GM18907 (cell line): ENCODE results near the gene HAUS1.
"Not testable (repeated sequence)": the region's sequence is repeated elsewhere in the genome, so short reads cannot be mapped to it uniquely, and the experiment has no call there.

Experiments used
- ATAC-seq: cut with Tn5 transposase; IDR thresholded peaks from one replicate; pipeline ENCODE4 v1.9.1; 2021; ENCODE audit warnings: mild to moderate bottlenecking, moderate library complexity; ENCODE audit not compliant: unreplicated experiment

The HAUS1 gene

GRCh38 chr18:46155641-46156051 lies 51.5 kb downstream of the HAUS1 start:
- ATAC-seq: no peak

GRCh38 chr18:46156124-46156745 lies 52.0 kb downstream of the HAUS1 start:
- ATAC-seq: no peak

- no peak for ATAC-seq
Observed at GRCh38 chr18:46156843-46157242, 52.7 kb downstream of the HAUS1 start.

- ATAC-seq: no peak
Observed at GRCh38 chr18:46158499-46158898, 54.3 kb downstream of the HAUS1 start.

GRCh38 chr18:46160050-46160798 lies 56.0 kb downstream of the HAUS1 start:
- ATAC-seq: no peak

- not testable (repeated sequence) for ATAC-seq
Observed at GRCh38 chr18:46160840-46161239, 56.7 kb downstream of the HAUS1 start.

- ATAC-seq: no peak
Observed at GRCh38 chr18:46161703-46162396, 57.7 kb downstream of the HAUS1 start.

GRCh38 chr18:46163091-46163490 lies 58.9 kb downstream of the HAUS1 start:
- no peak for ATAC-seq

- ATAC-seq: no peak
Observed at GRCh38 chr18:46163941-46164499, 59.8 kb downstream of the HAUS1 start.

- not testable (repeated sequence) for ATAC-seq
Observed at GRCh38 chr18:46164502-46164901, 60.3 kb downstream of the HAUS1 start.

- ATAC-seq: no peak
Observed at GRCh38 chr18:46164920-46165319, 60.7 kb downstream of the HAUS1 start.

GRCh38 chr18:46166261-46166970 lies 62.2 kb downstream of the HAUS1 start:
- no peak for ATAC-seq

- ATAC-seq: peak; percentile 96
Observed at GRCh38 chr18:46167971-46168370, 63.8 kb downstream of the HAUS1 start.

- ATAC-seq: no peak
Observed at GRCh38 chr18:46169464-46169941, 65.3 kb downstream of the HAUS1 start.

- ATAC-seq: no peak
Observed at GRCh38 chr18:46171331-46171730, 67.1 kb downstream of the HAUS1 start.

- peak; percentile 87 for ATAC-seq
Observed at GRCh38 chr18:46173393-46174341, 69.5 kb downstream of the HAUS1 start.

- peak; percentile 25 for ATAC-seq
Observed at GRCh38 chr18:46174342-46175041, 70.3 kb downstream of the HAUS1 start.

GRCh38 chr18:46176001-46176400 lies 71.8 kb downstream of the HAUS1 start:
- no peak for ATAC-seq
